Naive thymus-derived CD4-positive, alpha-beta T cell (primary cell): ENCODE data around the gene PKP1. TPM values are rescaled to one million over a fixed set of nuclear protein-coding genes. Genes with fewer than 3 reads are reported as not detected.
A peak's percentile ranks its signal among the peaks of the same experiment; 100 is the strongest.

Experiments used
- ATAC-seq: fragments of 150-1000 bp; cut with Tn5 transposase; 2 replicates; pipeline ENCODE4 v1.10.0; 2021; ENCODE audit warnings: mild to moderate bottlenecking, moderate library complexity
- CTCF ChIA-PET: fragments of 350-600 bp; sonication (Branson Sonifier 250); formaldehyde crosslinking; loops from one replicate; lab custom pipeline; 2021; ENCODE audit warnings: antibody characterized with exemption; lab: Charles Lee
- POLR2A ChIA-PET: fragments of 350-600 bp; sonication (Branson Sonifier 250); formaldehyde crosslinking; loops from one replicate; lab custom pipeline; 2021; ENCODE audit warnings: antibody characterized with exemption, inconsistent platforms; lab: Charles Lee
- DNase-seq, 9 donors: peaks; one replicate each; pipeline versions ENCODE4 v3.0.0 to v3.0.0-alpha.2; 2020 to 2022; ENCODE audit warnings: mixed read lengths in 1 of 9
- H3K27ac ChIP-seq: one replicate; pipeline ENCODE4 v1.7.0; 2013; ENCODE audit warnings: mild to moderate bottlenecking, low read depth, low read length, moderate library complexity
- H3K27me3 ChIP-seq, 2 donors: one replicate each; pipeline ENCODE4 v1.7.0; 2013; ENCODE audit warnings: low read length in 2 of 2, mild to moderate bottlenecking in 2 of 2, moderate library complexity in 2 of 2; ENCODE audit not compliant: control insufficient read depth in 2 of 2, insufficient read depth in 2 of 2
- H3K36me3 ChIP-seq, 3 experiments: 1 replicate in 2 of 3; 2 replicates in 1 of 3; pipeline ENCODE4 v1.7.0; 2013; ENCODE audit warnings: low read length in 3 of 3, mild to moderate bottlenecking in 3 of 3, moderate library complexity in 1 of 3; ENCODE audit not compliant: insufficient read depth in 3 of 3, control insufficient read depth in 2 of 3
- H3K4me1 ChIP-seq, 2 donors: one replicate each; pipeline ENCODE4 v1.7.0; 2013; ENCODE audit warnings: low read length in 2 of 2, mild to moderate bottlenecking in 2 of 2, moderate library complexity in 1 of 2; ENCODE audit not compliant: control insufficient read depth in 2 of 2, insufficient read depth in 2 of 2
- H3K4me3 ChIP-seq: 2 replicates; pipeline ENCODE4 v1.7.0; 2013; ENCODE audit warnings: mild to moderate bottlenecking, low read length
- H3K9me3 ChIP-seq, 3 experiments: 1 replicate in 2 of 3; 2 replicates in 1 of 3; pipeline ENCODE4 v1.7.0; 2013; ENCODE audit warnings: low read length in 3 of 3; ENCODE audit not compliant: control insufficient read depth in 2 of 3
- H3K27ac Mint-ChIP-seq, 9 donors: one replicate each; pipeline ENCODE4 v1.8.0; 2020 to 2022; ENCODE audit warnings: mixed read lengths in 9 of 9, mild to moderate bottlenecking in 8 of 9, moderate library complexity in 5 of 9, inconsistent platforms in 2 of 9
- H3K27me3 Mint-ChIP-seq, 5 donors: one replicate each; pipeline ENCODE4 v1.8.0; 2021 to 2022; ENCODE audit warnings: mixed read lengths in 5 of 5, mild to moderate bottlenecking in 1 of 5
- H3K36me3 Mint-ChIP-seq, 5 donors: one replicate each; pipeline ENCODE4 v1.8.0; 2020 to 2022; ENCODE audit warnings: mixed read lengths in 5 of 5, mild to moderate bottlenecking in 3 of 5, inconsistent platforms in 1 of 5
- H3K4me1 Mint-ChIP-seq, 7 donors: one replicate each; pipeline ENCODE4 v1.8.0; 2020 to 2022; ENCODE audit warnings: mixed read lengths in 7 of 7, mild to moderate bottlenecking in 3 of 7, inconsistent platforms in 1 of 7
- H3K4me3 Mint-ChIP-seq, 10 donors: one replicate each; pipeline ENCODE4 v1.8.0; 2020 to 2022; ENCODE audit warnings: mild to moderate bottlenecking in 10 of 10, mixed read lengths in 10 of 10, moderate library complexity in 6 of 10, inconsistent platforms in 2 of 10
- H3K9me3 Mint-ChIP-seq, 11 donors: one replicate each; pipeline ENCODE4 v1.8.0; 2020 to 2022; ENCODE audit warnings: mixed read lengths in 11 of 11, mild to moderate bottlenecking in 4 of 11, inconsistent platforms in 1 of 11, moderate library complexity in 1 of 11
- intact Hi-C, 2 donors: fragments of 100-400 bp; cut with micrococcal nuclease; formaldehyde crosslinking; loops; one replicate each; pipeline ENCODE4 v1.15.1; 2023
- polyA plus RNA-seq, 2 donors: library from polyadenylated mRNA; unstranded; fragments of 300-500 nt; fragmentation: Illumina TruSeq; gene quantifications; one replicate each; pipeline ENCODE4 v1.2.3, GENCODE V29; 2021
- total RNA-seq, 6 experiments: library from RNA in 5 of 6; stranded (reverse) in 5 of 6; gene quantifications; 1 replicate in 5 of 6; 2 replicates in 1 of 6; pipeline ENCODE4 v1.2.3 and lab custom pipeline; 2021 to 2026

Gene PKP1
- total and polyA plus RNA-seq, 7 experiments from 2014 or later: not detected

GRCh38 chr1:201286445-201286844, 3.1 kb downstream of the PKP1 start:
- Histone ChIP-seq H3K36me3 (no peaks in the 10 kb centered on the region), H3K27ac (no peak overlapping the region), H3K9me3 (no peaks in the 10 kb centered on the region), H3K4me1 (no peaks in the 10 kb centered on the region), H3K27me3 (no peaks in the 10 kb centered on the region), H3K4me3 (no peak overlapping the region)
- H3K27ac Mint-ChIP-seq: no peak overlapping the region
- ATAC-seq (no peak), DNase-seq (no peak)
- H3K4me3 Mint-ChIP-seq: no peak overlapping the region
- CTCF ChIA-PET: interaction anchor here (0.6 kb wide), 1 partner anchor 32 kb away, joined by 3 read pairs; no protein-coding TSS in a partner anchor
- H3K36me3 Mint-ChIP-seq: no peaks in the 10 kb centered on the region
- no peaks in the 10 kb centered on the region for H3K9me3 Mint-ChIP-seq
- POLR2A ChIA-PET: no interaction called here
- peaks cover 2 to 6% (median 5%) of the 10 kb centered on the region in 7 donors for H3K4me1 Mint-ChIP-seq
- H3K27me3 Mint-ChIP-seq: peaks cover 28 to 64% (median 53%) of the 10 kb centered on the region in 5 donors
- intact Hi-C loops: no loop called here

DNA sequence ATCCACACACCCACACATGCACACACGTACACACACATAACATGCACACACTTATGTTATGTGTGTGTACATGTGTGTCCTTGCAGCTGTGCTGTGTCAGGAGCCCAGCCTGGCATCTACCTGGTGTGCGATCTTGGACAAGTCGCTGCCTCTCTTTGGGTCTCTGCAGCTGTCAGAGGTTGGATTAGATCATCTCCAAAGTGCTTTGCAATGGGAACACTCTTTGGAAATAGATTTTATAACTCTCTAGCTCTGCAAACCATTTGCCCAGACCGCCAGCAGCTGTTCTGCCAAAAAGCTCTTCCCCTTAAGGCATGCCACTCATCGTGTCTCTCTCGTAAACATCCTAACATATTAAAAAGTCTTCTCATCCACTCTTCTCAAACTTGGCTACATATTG, 4.7 kb downstream of the PKP1 start:
- H3K9me3 ChIP-seq: no peaks in the 10 kb centered on the region
- POLR2A ChIA-PET: no interaction called here
- CTCF ChIA-PET: no interaction called here
- no peak overlapping the region for H3K4me3 ChIP-seq
- no peaks in the 10 kb centered on the region for H3K9me3 Mint-ChIP-seq
- peaks cover 25 to 59% (median 43%) of the 10 kb centered on the region in 5 donors for H3K27me3 Mint-ChIP-seq
- DNase-seq (no peak), ATAC-seq (no peak)
- H3K27me3 ChIP-seq: no peaks in the 10 kb centered on the region
- H3K27ac Mint-ChIP-seq: no peak overlapping the region
- H3K4me1 ChIP-seq: no peaks in the 10 kb centered on the region
- H3K36me3 Mint-ChIP-seq: no peaks in the 10 kb centered on the region
- peaks cover 1 to 3% (median 3%) of the 10 kb centered on the region in 7 donors for H3K4me1 Mint-ChIP-seq
- intact Hi-C loops: no loop called here
- H3K27ac ChIP-seq: no peak overlapping the region
- H3K36me3 ChIP-seq: no peaks in the 10 kb centered on the region
- H3K4me3 Mint-ChIP-seq: no peak overlapping the region

GRCh38 chr1:201288765-201289164, 5.5 kb downstream of the PKP1 start:
- DNase-seq (no peak), ATAC-seq (no peak)
- H3K36me3 ChIP-seq: no peaks in the 10 kb centered on the region
- no peaks in the 10 kb centered on the region for H3K9me3 ChIP-seq
- H3K27me3 ChIP-seq: no peaks in the 10 kb centered on the region
- ChIA-PET POLR2A (no interaction called here), CTCF (no interaction called here)
- H3K4me3 ChIP-seq: no peak overlapping the region
- no peak overlapping the region for H3K4me3 Mint-ChIP-seq
- peaks cover 23 to 51% (median 37%) of the 10 kb centered on the region in 5 donors for H3K27me3 Mint-ChIP-seq
- no peaks in the 10 kb centered on the region for H3K4me1 ChIP-seq
- H3K27ac Mint-ChIP-seq: no peak overlapping the region
- H3K9me3 Mint-ChIP-seq: no peaks in the 10 kb centered on the region
- intact Hi-C loops: no loop called here
- H3K4me1 Mint-ChIP-seq: peaks cover 0 to 1% (median 0%) of the 10 kb centered on the region in 7 donors
- H3K27ac ChIP-seq: no peak overlapping the region
- H3K36me3 Mint-ChIP-seq: no peaks in the 10 kb centered on the region

GRCh38 chr1:201290551-201290950, 7.2 kb downstream of the PKP1 start:
- no peak overlapping the region for H3K4me3 Mint-ChIP-seq
- intact Hi-C loops: no loop called here
- ChIA-PET POLR2A (no interaction called here), CTCF (no interaction called here)
- peaks cover 0 to 1% (median 0%) of the 10 kb centered on the region in 7 donors for H3K4me1 Mint-ChIP-seq
- no peak overlapping the region for H3K4me3 ChIP-seq
- no peak for DNase-seq
- H3K27ac ChIP-seq: no peak overlapping the region
- H3K4me1 ChIP-seq: no peaks in the 10 kb centered on the region
- H3K36me3 ChIP-seq: no peaks in the 10 kb centered on the region
- H3K27me3 ChIP-seq: no peaks in the 10 kb centered on the region
- H3K27ac Mint-ChIP-seq: peak overlapping the region in 1 of 9 donors; percentile 15
- H3K27me3 Mint-ChIP-seq: peaks cover 24 to 53% (median 30%) of the 10 kb centered on the region in 5 donors
- ATAC-seq: no peak
- no peaks in the 10 kb centered on the region for H3K9me3 ChIP-seq
- no peaks in the 10 kb centered on the region for H3K9me3 Mint-ChIP-seq
- H3K36me3 Mint-ChIP-seq: no peaks in the 10 kb centered on the region

- intact Hi-C loops: no loop called here
- ATAC-seq (no peak), DNase-seq (no peak)
- POLR2A ChIA-PET: no interaction called here
- Histone ChIP-seq H3K27ac (no peak overlapping the region), H3K4me1 (no peaks in the 10 kb centered on the region), H3K4me3 (no peak overlapping the region), H3K27me3 (no peaks in the 10 kb centered on the region), H3K9me3 (no peaks in the 10 kb centered on the region), H3K36me3 (no peaks in the 10 kb centered on the region)
- CTCF ChIA-PET: no interaction called here
- Mint-ChIP-seq H3K27me3 (peaks cover 14 to 52% (median 31%) of the 10 kb centered on the region in 5 donors), H3K36me3 (no peaks in the 10 kb centered on the region), H3K27ac (no peak overlapping the region), H3K4me3 (no peak overlapping the region), H3K9me3 (no peaks in the 10 kb centered on the region), H3K4me1 (peaks cover 0 to 1% (median 0%) of the 10 kb centered on the region in 7 donors)
Measured at GRCh38 chr1:201291916-201292315, 8.6 kb downstream of the PKP1 start.

DNA sequence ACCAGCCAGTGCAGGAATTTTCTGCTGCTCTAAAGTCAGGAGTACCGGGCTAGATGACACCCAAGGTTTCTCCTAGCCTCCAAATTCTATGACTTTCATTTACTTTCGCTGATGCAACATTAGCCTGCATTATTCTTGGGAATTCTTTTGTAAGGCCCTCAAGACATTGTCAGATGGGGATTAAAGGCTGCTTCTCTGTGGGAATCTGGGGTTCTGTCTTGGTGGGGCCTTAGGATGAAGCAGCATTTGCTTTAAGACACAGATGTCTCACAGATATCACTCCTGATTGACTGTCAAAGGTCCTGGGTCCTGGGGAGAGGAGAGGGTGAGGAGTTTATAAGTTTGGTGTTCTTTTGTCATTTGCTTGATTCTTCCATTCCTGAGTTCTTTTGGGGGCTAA, 11.6 kb downstream of the PKP1 start:
- Mint-ChIP-seq H3K36me3 (no peaks in the 10 kb centered on the region), H3K9me3 (no peaks in the 10 kb centered on the region), H3K27me3 (peaks cover 0 to 42% (median 31%) of the 10 kb centered on the region in 5 donors), H3K27ac (no peak overlapping the region), H3K4me1 (no peaks in the 10 kb centered on the region), H3K4me3 (no peak overlapping the region)
- ChIA-PET CTCF (no interaction called here), POLR2A (no interaction called here)
- intact Hi-C loops: no loop called here
- Histone ChIP-seq H3K4me1 (no peaks in the 10 kb centered on the region), H3K9me3 (no peaks in the 10 kb centered on the region), H3K27me3 (no peaks in the 10 kb centered on the region), H3K27ac (no peak overlapping the region), H3K4me3 (no peak overlapping the region), H3K36me3 (no peaks in the 10 kb centered on the region)
- DNase-seq (no peak), ATAC-seq (no peak)

DNA sequence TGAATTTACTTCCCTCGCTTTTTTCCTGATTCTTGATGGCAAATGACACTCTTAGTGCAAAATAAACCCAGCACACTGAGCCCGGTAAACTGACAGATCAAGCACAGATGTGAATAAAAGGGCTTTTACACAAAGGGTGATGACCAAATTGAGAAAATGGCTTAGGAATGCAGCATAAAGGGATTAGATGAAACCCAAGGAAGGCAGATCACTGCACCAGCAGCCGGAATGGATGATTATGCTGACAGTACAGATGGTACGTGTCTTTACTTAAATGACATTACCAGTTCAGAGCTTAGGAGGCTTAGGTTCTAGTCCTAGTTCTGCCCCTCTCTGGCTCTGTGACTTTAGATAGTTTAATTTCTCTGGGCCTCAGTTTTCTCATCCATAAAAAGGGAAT, 12.0 kb downstream of the PKP1 start:
- intact Hi-C loops: no loop called here
- no peak for ATAC-seq
- Mint-ChIP-seq H3K4me3 (no peak overlapping the region), H3K27me3 (peaks cover 0 to 40% (median 31%) of the 10 kb centered on the region in 5 donors), H3K9me3 (no peaks in the 10 kb centered on the region), H3K27ac (no peak overlapping the region), H3K4me1 (no peaks in the 10 kb centered on the region), H3K36me3 (no peaks in the 10 kb centered on the region)
- no peak for DNase-seq
- CTCF ChIA-PET: no interaction called here
- Histone ChIP-seq H3K36me3 (no peaks in the 10 kb centered on the region), H3K4me1 (no peaks in the 10 kb centered on the region), H3K4me3 (no peak overlapping the region), H3K27me3 (no peaks in the 10 kb centered on the region), H3K27ac (no peak overlapping the region), H3K9me3 (no peaks in the 10 kb centered on the region)
- POLR2A ChIA-PET: no interaction called here
